GM21528 (cell line): ENCODE results near the gene THAP6.
"Not testable (repeated sequence)": the region's sequence is repeated elsewhere in the genome, so short reads cannot be mapped to it uniquely, and the experiment has no call there.

Experiments
- ATAC-seq: cut with Tn5 transposase; IDR thresholded peaks from one replicate; pipeline ENCODE4 v1.9.1; 2021; ENCODE audit warnings: mild to moderate bottlenecking, moderate library complexity; ENCODE audit not compliant: unreplicated experiment, low FRiP score

Gene THAP6, protein sequence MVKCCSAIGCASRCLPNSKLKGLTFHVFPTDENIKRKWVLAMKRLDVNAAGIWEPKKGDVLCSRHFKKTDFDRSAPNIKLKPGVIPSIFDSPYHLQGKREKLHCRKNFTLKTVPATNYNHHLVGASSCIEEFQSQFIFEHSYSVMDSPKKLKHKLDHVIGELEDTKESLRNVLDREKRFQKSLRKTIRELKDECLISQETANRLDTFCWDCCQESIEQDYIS

DNA sequence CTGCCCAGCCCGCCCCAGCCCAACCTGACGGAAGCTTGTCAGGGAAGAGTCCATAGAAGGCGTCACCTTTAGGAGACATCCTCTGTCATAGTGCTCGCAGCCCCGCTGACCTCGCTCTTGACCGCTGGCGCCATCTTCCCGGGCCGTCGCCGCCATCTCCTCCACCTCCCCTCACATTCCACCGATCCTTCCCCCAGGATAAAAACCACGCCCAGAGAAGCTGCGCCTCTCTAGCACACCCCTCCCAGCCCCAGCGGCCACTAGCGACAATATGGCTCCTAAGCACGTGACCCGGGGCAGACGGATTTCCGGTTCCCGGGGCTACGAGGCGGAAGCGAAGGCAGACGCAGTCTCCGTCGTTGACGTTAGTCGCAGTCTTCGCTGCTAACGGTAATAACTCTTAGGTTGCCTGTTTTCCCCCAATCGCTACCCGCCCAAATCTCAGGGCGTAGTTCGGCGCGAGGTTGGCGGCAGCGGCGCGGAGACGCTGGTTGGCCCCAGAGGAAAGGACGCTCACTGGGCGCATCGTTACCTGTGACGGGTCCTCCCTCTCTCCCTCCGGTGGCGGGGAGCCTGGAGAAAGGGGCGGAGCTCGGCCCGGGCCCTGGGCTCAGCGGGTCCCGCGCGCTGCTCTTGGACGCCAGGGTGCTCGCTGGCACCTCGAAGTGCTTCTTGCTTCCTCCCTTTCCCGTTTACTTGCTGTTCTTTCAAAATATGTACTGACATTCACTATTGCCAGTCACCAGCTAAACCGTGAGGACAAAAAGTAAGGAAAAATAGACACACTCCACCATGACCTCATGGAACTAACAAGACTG lies at the start of gene THAP6, which contains the start of gene RCHY1:
TSS of gene THAP6 (plus strand) at position 343 of the 818 bp plus-strand sequence. CDS start 980 bp downstream, outside the sequence.
TSS of gene RCHY1 (minus strand) at position 273 of the 818 bp plus-strand sequence. CDS start at position 156, 117 bp downstream.
- peak; percentile 94 for ATAC-seq

DNA sequence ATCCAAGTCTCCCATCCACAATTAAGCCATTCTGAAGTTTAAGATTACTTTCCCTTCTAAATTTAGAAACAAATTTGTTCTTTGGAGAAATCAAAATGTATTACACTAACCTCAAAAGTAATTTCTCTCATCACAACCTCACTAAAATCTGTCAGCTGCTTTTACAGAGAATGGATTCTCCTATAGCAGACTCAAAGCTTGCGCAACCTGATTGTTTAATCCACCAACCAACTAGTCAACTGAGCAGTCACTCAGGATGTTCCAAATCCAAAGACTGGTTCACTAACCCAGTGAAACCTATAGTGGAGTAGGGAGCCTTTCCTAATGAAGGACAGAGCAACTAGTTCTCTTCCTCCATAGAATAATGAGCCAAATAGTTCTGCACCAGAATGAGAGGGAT lies 44.4 kb upstream of the THAP6 start:
- ATAC-seq: no peak

DNA sequence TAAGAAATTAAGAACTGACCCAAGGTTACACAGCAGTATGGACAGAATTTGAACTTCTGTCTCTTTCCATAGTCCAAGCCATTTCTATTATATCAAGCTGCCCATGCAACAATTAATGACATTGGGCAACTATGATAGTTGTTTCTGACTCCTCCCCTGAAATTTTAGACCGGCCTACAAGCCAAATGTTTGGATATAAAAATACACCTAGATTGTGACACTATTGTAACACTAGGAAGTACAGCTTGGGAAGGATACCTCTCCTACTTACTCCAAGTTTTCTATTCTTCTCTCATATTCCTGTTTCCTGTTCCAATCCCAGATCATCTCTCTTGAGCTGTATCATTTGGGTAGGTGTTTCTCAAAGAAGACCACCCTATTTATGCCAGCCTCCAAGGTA lies 43.5 kb upstream of the THAP6 start:
- no peak for ATAC-seq

DNA sequence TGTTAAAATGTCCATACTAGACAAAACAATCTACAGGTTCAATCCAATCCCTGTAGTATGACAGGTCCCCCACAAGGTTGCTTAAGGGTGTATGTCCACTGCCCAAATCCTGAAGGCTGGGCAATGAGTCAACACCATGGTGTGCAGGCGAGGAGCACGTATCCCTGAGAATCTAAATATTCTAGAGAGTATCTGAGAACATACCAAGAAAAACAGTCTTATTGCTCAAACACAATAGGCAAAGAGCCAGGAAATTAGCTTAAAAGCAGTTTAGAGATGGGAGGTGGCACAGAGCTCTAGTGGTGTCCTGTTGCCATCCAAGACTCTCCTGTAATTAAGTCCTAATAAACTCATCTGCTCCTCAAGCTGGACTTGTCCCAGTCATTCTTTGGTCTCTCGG lies 37.1 kb upstream of the THAP6 start:
- ATAC-seq: no peak

DNA sequence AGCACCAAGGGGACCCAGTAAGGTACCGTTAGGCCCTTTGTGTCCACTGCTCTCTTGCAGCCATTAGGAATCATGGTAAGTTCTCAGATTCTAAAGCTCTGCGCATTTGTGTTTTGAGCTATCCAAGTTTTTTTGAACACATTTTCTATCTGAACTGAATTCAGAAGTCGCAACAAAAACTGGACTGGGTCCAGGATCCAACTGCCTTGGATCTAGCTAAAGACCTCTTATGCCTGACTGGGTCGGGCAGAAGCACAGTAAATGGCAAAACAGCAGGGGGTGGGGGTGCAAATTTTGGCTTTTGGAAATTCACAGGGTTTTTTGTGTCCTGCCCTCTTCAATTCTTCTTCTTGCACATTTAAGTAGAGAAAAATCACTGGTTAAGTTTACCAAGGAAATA lies 30.1 kb upstream of the THAP6 start:
- no peak for ATAC-seq

DNA sequence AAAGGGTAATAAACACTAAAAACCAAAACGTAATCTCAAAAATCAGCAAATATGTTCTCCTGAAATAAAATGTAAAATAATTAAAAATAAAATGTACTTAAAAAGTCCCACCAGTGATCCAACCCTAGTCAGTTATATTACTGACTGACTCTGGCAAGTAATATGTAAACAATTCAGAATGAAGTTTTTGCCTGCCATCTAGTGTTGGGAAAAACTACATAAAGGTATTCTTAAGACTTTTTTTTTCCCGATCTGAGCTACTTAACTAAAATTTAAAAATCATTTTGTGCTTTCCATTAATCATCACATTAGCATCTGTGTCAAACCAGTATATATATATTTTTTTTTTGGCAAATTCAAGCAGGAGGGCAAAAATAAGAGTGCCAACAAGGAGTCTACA lies 24.1 kb upstream of the THAP6 start:
- ATAC-seq: no peak

DNA sequence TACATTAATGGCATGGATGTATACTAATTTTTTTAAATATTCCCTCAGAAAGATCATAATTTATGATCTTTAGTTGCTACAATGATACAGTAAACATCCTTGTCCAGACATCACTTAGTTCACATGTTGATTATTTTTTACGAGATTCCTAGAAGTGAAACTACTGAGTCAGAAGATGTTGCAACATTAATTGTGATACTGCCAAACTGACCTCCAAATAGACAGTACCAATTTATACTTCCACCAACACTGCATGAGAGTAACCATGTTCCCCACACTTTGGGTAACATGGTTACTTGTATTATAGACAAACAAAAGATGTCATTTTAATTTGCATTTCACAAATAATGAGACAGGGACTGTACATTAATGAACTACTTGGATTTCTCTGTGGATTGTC lies 19.7 kb upstream of the THAP6 start:
- ATAC-seq: no peak

DNA sequence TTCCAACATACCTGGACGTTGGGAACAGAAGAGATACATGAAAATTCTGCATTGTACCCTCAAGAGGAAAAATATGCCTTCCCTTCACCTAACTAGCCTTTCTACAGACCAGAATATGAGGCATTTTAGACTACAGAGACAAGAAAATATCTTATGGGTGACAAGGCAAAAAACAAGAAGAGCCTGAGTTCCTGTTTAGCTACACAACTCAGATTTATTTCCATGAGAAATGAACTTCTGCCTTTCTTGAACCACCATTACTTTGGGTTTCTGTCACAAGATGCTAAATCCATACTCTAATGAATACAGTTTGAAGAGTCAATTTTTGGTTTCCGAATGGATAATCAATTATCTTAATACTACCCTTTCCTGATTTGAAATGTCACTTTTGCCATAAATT lies 18.8 kb upstream of the THAP6 start:
- ATAC-seq: no peak

DNA sequence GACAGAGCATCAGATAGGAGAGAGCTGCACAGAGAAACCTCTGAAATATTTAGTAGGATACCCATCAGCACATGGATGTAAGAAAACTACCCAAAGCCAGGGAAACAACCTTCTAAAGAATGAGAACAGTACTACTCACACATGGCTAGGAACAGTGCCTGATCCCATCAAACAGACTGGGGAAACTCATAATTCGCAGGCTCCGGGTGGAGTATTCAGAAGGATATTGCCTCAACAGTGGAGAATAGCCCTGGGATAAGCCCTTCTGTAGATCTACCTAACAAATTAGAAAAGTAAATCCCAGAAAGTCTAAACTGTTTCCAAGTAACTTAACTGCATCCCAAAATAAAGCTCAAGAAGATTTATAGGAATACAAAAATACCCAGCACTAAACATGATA lies 17.9 kb upstream of the THAP6 start:
- no peak for ATAC-seq

DNA sequence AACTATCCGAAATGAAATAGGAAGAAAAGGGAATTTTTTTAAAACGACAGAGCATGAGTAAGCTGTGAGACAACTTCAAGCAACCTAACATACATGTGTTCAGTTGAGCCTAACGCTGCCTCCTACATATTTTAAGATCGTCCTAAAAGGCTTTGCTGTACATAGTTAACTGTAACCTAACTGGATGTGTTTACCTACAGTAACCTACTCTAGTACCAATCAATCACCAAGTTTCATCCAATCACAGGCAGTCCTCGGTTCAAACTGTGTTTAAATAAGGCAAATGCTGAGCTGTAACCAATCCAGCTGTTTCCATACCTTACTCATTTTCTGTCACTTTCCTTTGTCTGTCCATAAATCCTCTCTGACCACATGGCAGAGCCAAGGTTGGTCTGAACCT lies 17.1 kb upstream of the THAP6 start:
- ATAC-seq: no peak

DNA sequence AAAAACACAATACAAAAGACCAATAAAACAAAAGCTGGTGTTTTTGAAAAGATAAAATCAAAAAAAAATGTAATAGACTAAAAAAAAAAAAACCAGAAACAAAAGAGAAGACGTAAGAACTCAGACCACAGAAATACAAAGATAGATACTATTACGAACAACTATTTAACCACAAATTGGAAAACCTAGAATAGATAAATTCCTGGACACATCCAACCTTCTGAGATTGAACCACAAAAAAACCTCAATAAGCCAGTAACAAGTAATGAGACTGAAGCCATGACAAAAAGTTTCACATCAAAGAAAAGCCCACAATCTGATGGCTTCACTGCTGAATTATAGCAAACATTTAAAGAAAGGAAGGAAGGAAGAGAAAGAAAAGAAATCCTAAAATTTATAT lies 16.2 kb upstream of the THAP6 start:
- ATAC-seq: no peak

DNA sequence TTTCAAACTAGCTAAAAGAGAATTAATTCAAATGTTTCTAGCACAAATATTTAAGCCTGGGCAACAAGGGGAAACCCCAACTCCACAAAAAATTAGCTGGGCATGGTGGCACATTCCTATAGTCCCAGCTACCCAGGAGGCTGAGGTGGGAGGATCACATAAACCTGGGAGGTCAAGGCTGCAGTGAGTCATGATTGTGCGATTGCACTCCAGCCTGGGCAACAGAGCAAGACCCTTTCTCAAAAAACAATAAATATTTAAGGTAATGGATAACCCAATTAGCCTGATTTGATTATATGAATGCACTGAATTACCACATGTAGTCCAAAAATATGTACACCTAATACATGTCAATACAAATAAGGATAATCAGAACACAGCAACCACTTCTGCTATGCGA lies 14.4 kb upstream of the THAP6 start:
- ATAC-seq: no peak

DNA sequence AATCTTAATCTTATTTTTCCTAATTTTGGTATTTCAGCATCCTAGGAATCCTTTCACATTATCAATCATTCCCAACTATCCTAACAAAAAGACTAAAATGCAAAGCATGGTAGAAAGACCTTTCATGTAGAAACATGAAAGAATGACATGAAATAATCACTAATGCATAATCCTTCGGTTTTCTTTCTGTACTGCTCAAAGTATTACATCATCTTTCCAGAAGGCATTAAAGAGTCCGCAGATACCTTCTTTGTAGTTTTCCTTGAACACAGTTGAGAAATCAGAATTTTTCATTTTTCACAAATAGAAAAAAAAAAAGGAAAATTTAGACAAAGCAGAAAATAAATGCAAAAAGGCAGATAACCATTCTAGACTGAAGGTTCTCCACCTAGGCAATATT lies 11.6 kb upstream of the THAP6 start:
- no peak for ATAC-seq

DNA sequence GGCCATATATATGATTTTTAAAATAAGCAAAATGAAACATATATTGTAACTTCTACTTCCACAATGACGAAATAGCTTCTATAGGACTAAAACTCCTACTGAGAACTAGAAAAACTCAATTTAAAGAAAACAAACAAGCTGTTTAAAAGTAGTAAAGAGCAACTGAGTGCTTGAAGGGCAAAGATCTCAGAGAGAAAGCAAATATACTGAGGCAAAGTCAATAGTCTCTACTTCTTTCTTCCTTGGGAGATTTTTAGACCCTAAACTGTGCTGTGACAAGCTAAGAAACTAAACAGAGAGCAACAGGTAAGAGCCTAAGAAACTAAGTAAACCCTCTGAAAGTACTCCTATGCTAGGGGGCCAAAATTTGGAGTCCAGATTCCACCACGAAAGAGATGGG lies 8.6 kb upstream of the THAP6 start:
- no peak for ATAC-seq

DNA sequence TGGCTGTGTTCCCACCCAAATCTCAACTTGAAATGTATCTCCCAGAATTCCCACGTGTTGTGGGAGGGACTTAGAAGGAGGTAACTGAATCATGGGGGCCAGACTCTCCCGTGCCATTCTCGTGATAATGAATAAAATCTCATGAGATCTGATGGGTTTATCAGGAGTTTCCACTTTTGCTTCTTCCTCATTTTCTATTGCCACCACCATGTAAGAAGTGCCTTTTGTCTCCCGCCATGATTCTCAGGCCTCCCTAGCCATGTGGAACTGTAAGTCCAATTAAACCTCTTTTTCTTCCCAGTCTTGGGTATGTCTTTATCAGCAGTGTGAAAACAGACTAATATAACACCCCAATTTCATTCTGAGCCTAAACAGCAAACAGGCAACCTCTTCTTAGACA lies 4.7 kb upstream of the THAP6 start:
- not testable (repeated sequence) for ATAC-seq

DNA sequence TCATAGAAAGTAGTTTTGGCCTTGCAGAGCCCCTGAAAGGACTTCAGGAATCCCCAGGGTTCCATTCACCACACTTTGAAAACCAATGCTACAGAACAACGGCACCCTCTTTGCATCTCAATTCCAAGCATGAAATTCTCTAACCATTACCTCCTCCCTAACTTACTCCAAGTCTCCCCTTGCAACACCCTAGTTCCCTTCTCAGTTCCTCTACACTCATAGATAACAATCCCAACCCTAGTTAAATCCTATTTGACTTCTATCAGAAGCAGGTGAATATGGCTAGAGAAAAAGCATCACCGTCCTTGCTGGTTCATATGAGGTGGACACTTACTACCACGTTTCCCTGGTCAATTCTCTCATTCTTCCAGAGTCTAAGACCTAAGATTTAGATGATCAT lies 2.4 kb upstream of the THAP6 start:
- no peak for ATAC-seq

DNA sequence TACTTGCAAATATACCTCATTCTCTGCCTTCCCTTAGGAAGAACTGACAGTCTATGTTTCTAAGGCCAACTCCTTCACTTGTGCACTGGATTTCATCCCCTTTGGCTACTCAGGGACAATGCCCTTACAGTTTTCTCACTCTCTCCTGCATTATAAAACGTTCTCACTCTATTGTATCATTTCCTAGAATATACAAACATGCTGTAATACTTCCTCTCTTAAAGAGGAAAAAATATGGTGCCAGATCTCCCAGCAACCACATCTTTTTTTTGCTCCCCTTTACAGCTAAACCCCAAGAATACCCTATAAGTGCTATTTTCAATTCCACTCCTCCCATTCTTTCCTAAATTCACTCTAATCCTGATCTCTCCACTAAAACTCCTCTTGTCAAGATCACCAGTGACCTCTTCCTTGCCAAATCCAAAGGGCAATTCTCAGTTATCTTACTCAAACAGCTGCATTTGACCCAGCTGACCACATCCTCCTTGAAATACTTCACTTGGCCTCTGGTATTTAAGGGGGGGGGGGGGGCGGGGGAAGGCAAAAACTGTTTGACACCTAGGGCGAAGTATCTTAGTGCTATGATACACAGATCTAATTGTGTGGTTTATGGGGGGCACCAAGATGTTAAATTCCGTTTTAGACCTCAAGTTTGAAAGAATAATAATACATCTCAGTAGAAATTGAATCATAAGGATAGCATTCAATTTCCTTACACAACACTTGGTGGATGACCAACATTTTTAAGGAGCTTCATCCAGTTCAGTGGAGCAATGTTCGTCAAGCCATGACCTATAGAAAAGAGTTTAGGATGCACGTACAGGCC lies 1.7 kb upstream of the THAP6 start:
- ATAC-seq: no peak

DNA sequence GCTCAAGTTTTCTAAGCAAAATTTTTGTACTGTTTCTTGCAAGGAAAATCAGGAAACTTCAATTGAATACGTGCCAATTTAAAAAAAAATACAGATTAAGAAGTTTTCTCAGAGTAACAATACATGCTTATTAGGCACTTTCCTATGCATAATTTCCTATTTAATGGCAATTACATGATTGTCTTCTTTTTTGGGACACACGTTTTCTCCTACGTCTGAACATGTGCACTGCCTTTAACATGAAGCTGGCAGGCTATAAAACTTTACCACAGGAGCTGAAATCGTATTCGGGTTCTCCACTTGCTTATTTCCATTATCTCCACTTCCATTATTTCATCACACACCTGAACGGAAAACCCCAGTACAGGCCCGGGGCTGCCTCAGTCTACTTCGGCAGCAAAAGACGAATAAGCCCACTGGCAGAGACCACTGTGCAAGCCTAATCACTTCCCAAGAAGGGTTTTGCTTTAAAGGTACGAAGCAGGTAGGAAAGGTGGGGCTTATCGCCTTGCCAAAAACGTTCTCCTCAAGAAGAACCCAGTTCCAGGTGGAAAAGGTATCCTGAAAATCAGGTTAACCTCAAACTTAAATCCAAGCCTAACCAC lies 645 bp upstream of the THAP6 start:
- ATAC-seq: no peak

DNA sequence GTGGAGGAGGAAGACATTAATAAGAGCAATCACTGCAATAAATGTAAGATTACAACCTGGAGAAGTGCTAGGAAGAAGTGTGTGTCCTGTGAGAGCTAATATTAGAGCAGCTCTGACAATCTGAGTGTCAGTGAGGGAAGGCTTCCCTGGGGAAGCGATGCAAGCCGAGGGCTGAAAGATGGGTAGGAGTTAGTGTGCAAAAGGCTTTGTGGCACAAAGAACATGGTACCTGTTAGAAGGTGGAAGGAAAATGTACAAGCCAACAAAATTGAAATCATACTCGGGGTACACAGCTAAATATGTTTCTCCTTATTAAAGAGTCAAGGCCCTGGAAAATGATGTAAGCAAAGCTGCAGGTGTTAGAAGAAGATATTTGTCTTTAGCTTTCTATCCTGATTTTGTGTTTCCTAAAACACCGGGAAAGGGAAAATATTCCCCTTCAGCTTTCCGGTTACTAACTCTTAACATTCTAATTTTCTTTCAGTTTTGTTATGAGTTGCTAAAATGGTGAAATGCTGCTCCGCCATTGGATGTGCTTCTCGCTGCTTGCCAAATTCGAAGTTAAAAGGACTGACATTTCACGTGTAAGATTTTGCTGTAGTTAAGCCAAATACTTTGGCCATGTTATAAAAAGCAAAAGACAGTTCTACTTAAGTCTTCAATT lies 808 bp downstream of the THAP6 start:
- ATAC-seq: peak; percentile 3

DNA sequence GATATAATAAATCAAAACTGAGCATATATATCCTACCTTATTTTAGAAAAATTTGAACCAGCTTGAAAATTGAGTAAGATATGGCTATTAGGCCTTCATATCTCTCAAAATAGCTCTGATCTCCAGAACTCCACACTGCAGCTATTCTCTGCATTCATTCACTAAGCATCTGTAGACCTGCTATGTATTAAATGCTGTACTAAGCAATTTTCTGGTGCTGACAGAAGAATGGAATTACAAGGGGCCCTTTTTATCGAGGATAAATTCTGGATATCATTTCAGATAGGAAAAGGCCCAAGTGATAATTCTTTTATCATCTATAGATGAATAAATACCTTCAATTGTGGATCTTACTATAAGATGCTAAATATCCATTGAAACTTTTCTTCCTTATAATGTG lies 1.9 kb downstream of the THAP6 start:
- ATAC-seq: no peak
